ENCODE results near the gene ORM2. TPM values are rescaled to one million over a fixed set of nuclear protein-coding genes. Genes with fewer than 3 reads are reported as not detected.
A peak's percentile ranks its signal among the peaks of the same experiment; 100 is the strongest.

The ORM2 gene
- total RNA-seq, 3 donors from 2014 or later (not counting 1 experiment from before 2014, with no cell fraction given): not detected

- no peak for DNase-seq
- H3K27me3 ChIP-seq (ENCODE audit: control insufficient read depth, insufficient read depth, low read length): no peaks in the 10 kb centered on the region
- no peak for ATAC-seq
- no peak for TF ChIP-seq CTCF (IDR thresholded peaks at IDR 0.05)
- peaks cover 30% of the 10 kb centered on the region for H3K4me1 ChIP-seq (ENCODE audit: control insufficient read depth, insufficient read depth, low read length)
- Mint-ChIP-seq H3K27me3 (ENCODE audit: low read depth in 2 of 2) (no peaks in the 10 kb centered on the region), H3K36me3 (peaks cover 52% of the 10 kb centered on the region), H3K27ac (peak overlapping the region; percentile 77 to 84), H3K9me3 (no peaks in the 10 kb centered on the region), H3K4me3 (no peak overlapping the region), H3K4me1 (peaks cover 48 to 68% of the 10 kb centered on the region in 2 donors)
- no peaks in the 10 kb centered on the region for H3K9me3 ChIP-seq (ENCODE audit: control insufficient read depth, insufficient read depth, low read length)
- 94% methylated on average over 6 of the region's 7 CpGs for WGBS (ENCODE audit: insufficient coverage)
- peaks cover 97% of the 10 kb centered on the region for H3K36me3 ChIP-seq (ENCODE audit: control insufficient read depth, insufficient read depth, low read length)
- no peak overlapping the region for H3K4me3 ChIP-seq (ENCODE audit: low read length)
- H3K27ac ChIP-seq (ENCODE audit: low read length): no peak overlapping the region
- intact Hi-C loops (cut with micrococcal nuclease): no loop called here
Measured at GRCh38 chr9:114345493-114346065, 15.9 kb downstream of the ORM2 start.

DNA sequence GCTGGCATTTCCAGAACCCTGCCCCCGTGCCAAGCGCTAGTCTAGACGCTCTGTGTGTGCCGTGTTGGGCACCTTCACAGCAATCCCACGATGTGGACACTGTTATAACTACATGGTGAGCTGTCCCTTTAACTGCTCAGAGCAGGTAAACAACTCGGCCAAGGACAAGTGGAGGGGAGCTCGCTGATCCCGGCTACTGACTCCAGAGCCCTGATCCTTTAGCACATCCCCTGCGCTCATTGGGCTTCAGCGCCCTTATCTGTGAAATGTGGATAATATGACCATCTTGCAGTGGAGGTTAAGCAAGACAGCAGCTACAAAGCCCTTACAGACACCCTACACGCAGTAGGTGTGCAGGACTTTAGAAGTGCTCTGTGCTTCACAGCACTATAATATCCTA lies 16.5 kb downstream of the ORM2 start:
- Histone ChIP-seq H3K27ac (ENCODE audit: low read length) (no peak overlapping the region), H3K27me3 (ENCODE audit: control insufficient read depth, insufficient read depth, low read length) (no peaks in the 10 kb centered on the region), H3K4me3 (ENCODE audit: low read length) (no peak overlapping the region), H3K36me3 (ENCODE audit: control insufficient read depth, insufficient read depth, low read length) (peaks cover 97% of the 10 kb centered on the region), H3K4me1 (ENCODE audit: control insufficient read depth, insufficient read depth, low read length) (peaks cover 28% of the 10 kb centered on the region), H3K9me3 (ENCODE audit: control insufficient read depth, insufficient read depth, low read length) (no peaks in the 10 kb centered on the region)
- no peaks in the 10 kb centered on the region for H3K9me3 Mint-ChIP-seq
- ATAC-seq: no peak
- peak overlapping the region; percentile 42 to 84 for H3K27ac Mint-ChIP-seq
- H3K4me3 Mint-ChIP-seq: no peak overlapping the region
- WGBS (ENCODE audit: insufficient coverage): 94% methylated on average over 11 of the region's 11 CpGs
- H3K36me3 Mint-ChIP-seq: peaks cover 47% of the 10 kb centered on the region
- no peak for DNase-seq
- intact Hi-C loops (cut with micrococcal nuclease): no loop called here
- no peaks in the 10 kb centered on the region for H3K27me3 Mint-ChIP-seq (ENCODE audit: low read depth in 2 of 2)
- peaks cover 44 to 63% of the 10 kb centered on the region in 2 donors for H3K4me1 Mint-ChIP-seq
- TF ChIP-seq CTCF (IDR thresholded peaks at IDR 0.05): no peak

- 90% methylated on average over 15 of the region's 15 CpGs for WGBS (ENCODE audit: insufficient coverage)
- no peaks in the 10 kb centered on the region for H3K9me3 ChIP-seq (ENCODE audit: control insufficient read depth, insufficient read depth, low read length)
- H3K27ac ChIP-seq (ENCODE audit: low read length): no peak overlapping the region
- Mint-ChIP-seq H3K27me3 (ENCODE audit: low read depth in 2 of 2) (no peaks in the 10 kb centered on the region), H3K9me3 (no peaks in the 10 kb centered on the region), H3K27ac (peak overlapping the region; percentile 85 to 98), H3K4me3 (no peak overlapping the region), H3K4me1 (peaks cover 36 to 52% of the 10 kb centered on the region in 2 donors), H3K36me3 (peaks cover 41% of the 10 kb centered on the region)
- intact Hi-C loops (cut with micrococcal nuclease): no loop called here
- H3K27me3 ChIP-seq (ENCODE audit: control insufficient read depth, insufficient read depth, low read length): no peaks in the 10 kb centered on the region
- DNase-seq (no peak), ATAC-seq (no peak)
- peaks cover 98% of the 10 kb centered on the region for H3K36me3 ChIP-seq (ENCODE audit: control insufficient read depth, insufficient read depth, low read length)
- H3K4me1 ChIP-seq (ENCODE audit: control insufficient read depth, insufficient read depth, low read length): peaks cover 20% of the 10 kb centered on the region
- TF ChIP-seq CTCF (IDR thresholded peaks at IDR 0.05): no peak
- H3K4me3 ChIP-seq (ENCODE audit: low read length): no peak overlapping the region
Measured at GRCh38 chr9:114347675-114348074, 18.0 kb downstream of the ORM2 start.

All from natural killer cell (primary cell).